HepG2 (cell line): ENCODE measurements around the gene CDKN1C. TPM values are rescaled to one million over a fixed set of nuclear protein-coding genes. Genes with fewer than 3 reads are reported as not detected.

Source experiments
- ATAC-seq: fragments of 200-7000 bp; cut with Tn5 transposase; 3 replicates; pipeline ENCODE4 v1.9.1; 2020; ENCODE audit warnings: mild to moderate bottlenecking, moderate library complexity
- BruUV-seq: library from RNA; stranded (reverse); fragments of 400-500 nt; replicated peaks from 2 replicates; lab custom pipeline; 2021; lab: Mats Ljungman, UMichigan
- CTCF ChIA-PET: fragments of 300-600 bp; formaldehyde crosslinking; extraction: SDS; loops from one replicate; lab custom pipeline; 2021; ENCODE audit warnings: low total read pairs, inconsistent platforms, low intra/inter-chr PET ratio; lab: Yijun Ruan, JAX
- POLR2A ChIA-PET: fragments of 350-600 bp; sonication (Branson Sonifier 250); formaldehyde crosslinking; loops from one replicate; lab custom pipeline; 2020; ENCODE audit warnings: antibody characterized with exemption, inconsistent platforms; lab: Yijun Ruan, JAX
- DNase-seq: peaks from one replicate; pipeline ENCODE4 v3.0.0-alpha.2; 2015; ENCODE audit warnings: low spot score
- FAIRE-seq: peaks from 3 replicates; lab custom pipeline; 2011; peaks lifted over from hg19 to GRCh38; lab: Jason Lieb, UNC
- H2AFZ ChIP-seq: one replicate; pipeline ENCODE4 v1.6.1; 2011; ENCODE audit warnings: low read length, inconsistent platforms
- H3K27ac ChIP-seq: fragments of 300-600 bp; 3 replicates; pipeline ENCODE4 v1.8.0; 2011; ENCODE audit warnings: mixed run types, mild to moderate bottlenecking, mixed read lengths, low read length, inconsistent platforms; ENCODE audit not compliant: insufficient read depth; ENCODE audit errors: extremely low read length
- H3K27me3 ChIP-seq, 2 experiments: fragments of 200-600 bp in 1 of 2; 2 replicates in 1 of 2; 3 replicates in 1 of 2; pipeline versions ENCODE4 v1.6.0 to v1.8.0; 2011; ENCODE audit warnings: low read length in 2 of 2, mild to moderate bottlenecking in 2 of 2, moderate library complexity in 2 of 2, inconsistent platforms in 1 of 2; ENCODE audit not compliant: insufficient read depth in 2 of 2, control insufficient read depth in 1 of 2
- H3K36me3 ChIP-seq, 2 experiments: fragments of 200-600 bp in 1 of 2; replicated peaks in 1 of 2; 2 replicates in 1 of 2; 3 replicates in 1 of 2; pipeline versions ENCODE4 v1.5.1 to v1.8.0; 2011; ENCODE audit warnings: low read length in 2 of 2, inconsistent platforms in 1 of 2; ENCODE audit not compliant: insufficient read depth in 2 of 2, control insufficient read depth in 1 of 2
- H3K4me1 ChIP-seq: 2 replicates; pipeline ENCODE4 v1.5.1; 2012; ENCODE audit warnings: low read length, inconsistent platforms; ENCODE audit not compliant: insufficient read depth
- H3K4me2 ChIP-seq: 2 replicates; pipeline ENCODE4 v1.6.0; 2011; ENCODE audit warnings: low read depth, low read length, inconsistent platforms
- H3K4me3 ChIP-seq, 3 experiments: fragments of 200-600 bp in 1 of 3; sonication (generic), shearing (Covaris generic) in 1 of 3; replicated peaks in 1 of 3; 2 replicates each; pipeline ENCODE4 v1.5.1; 2011 to 2016; ENCODE audit warnings: low read length in 3 of 3, inconsistent platforms in 2 of 3, low read depth in 2 of 3, mild to moderate bottlenecking in 2 of 3, control low read depth in 1 of 3, mixed read lengths in 1 of 3; ENCODE audit not compliant: insufficient read depth in 1 of 3
- H3K79me2 ChIP-seq: one replicate; pipeline ENCODE4 v1.6.1; 2011; ENCODE audit warnings: low read length, inconsistent platforms; ENCODE audit not compliant: insufficient read depth
- H3K9ac ChIP-seq: 2 replicates; pipeline ENCODE4 v1.6.0; 2011; ENCODE audit warnings: mild to moderate bottlenecking, low read depth, low read length, inconsistent platforms; ENCODE audit not compliant: insufficient read depth
- H3K9me3 ChIP-seq: 2 replicates; pipeline ENCODE4 v1.5.1; 2012; ENCODE audit warnings: mild to moderate bottlenecking, low read length
- H4K20me1 ChIP-seq: 2 replicates; pipeline ENCODE4 v1.6.0; 2011; ENCODE audit warnings: inconsistent platforms, mild to moderate bottlenecking, low read length, moderate library complexity; ENCODE audit not compliant: insufficient read depth
- DZIP1 ChIP-seq: sonication (generic); formaldehyde crosslinking; IDR thresholded peaks from 2 replicates; pipeline ENCODE4 v1.5.0; 2020; ENCODE audit warnings: mild to moderate bottlenecking, missing genetic modification reagents
- HIC2 ChIP-seq: sonication (generic); formaldehyde crosslinking; IDR thresholded peaks from 2 replicates; pipeline ENCODE4 v1.9.0; 2022; ENCODE audit warnings: low read depth, missing genetic modification reagents
- RXRA ChIP-seq: sonication (generic); formaldehyde crosslinking; IDR thresholded peaks from 2 replicates; pipeline ENCODE4 v1.5.1; 2020; ENCODE audit warnings: missing genetic modification reagents
- ZNF510 ChIP-seq: sonication (generic); formaldehyde crosslinking; IDR thresholded peaks from 2 replicates; pipeline ENCODE4 v1.4.0; 2020; ENCODE audit warnings: low read depth, mild to moderate bottlenecking, missing genetic modification reagents
- WGBS: methylation state at CpG from one replicate; pipeline ENCODE4 v1.1.6; 2017; ENCODE audit warnings: low lambda C conversion rate; 5-methylcytosine and 5-hydroxymethylcytosine counted together
- in situ Hi-C: cut with HindIII; loops from 2 replicates; pipeline ENCODE4 v1.10.0; 2017; ENCODE audit warnings: low pct_unique_long_range_greater_than_20kb; ENCODE audit not compliant: extremely low pct_ligation_motif_present
- intact Hi-C: fragments of 100-400 bp; cut with micrococcal nuclease; formaldehyde crosslinking; loops from one replicate; pipeline ENCODE4 v1.10.0; 2022; ENCODE audit not compliant: unreplicated experiment
- polyA plus RNA-seq, 8 experiments: library from polyadenylated mRNA; depleted of rRNA in 3 of 8; stranded (reverse) in 7 of 8; unstranded in 1 of 8; fragments of >200 nt; fragmentation: Illumina TruSeq in 4 of 8; extraction: Trizol in 4 of 8; gene quantifications; 2 replicates each; pipeline versions ENCODE4 v1.2.1 to v1.2.3, GENCODE V29; 2011 to 2016; ENCODE audit warnings: low read depth in 4 of 8, missing spikeins in 1 of 8, mixed read lengths in 1 of 8; ENCODE audit not compliant: insufficient read depth in 1 of 8
- total RNA-seq, 5 experiments: library from RNA; depleted of rRNA; stranded (reverse); fragments of >200 nt; fragmentation: Illumina TruSeq; extraction: Trizol; gene quantifications; 2 replicates each; pipeline ENCODE4 v1.2.3, GENCODE V29; 2016; ENCODE audit warnings: low read depth in 1 of 5

The CDKN1C gene
- total and polyA plus RNA-seq, 2 of the 13 experiments (the other 11 are each of a cell fraction or from before 2014, with no cell fraction given), result not detected

- DNase-seq, result no peak
- Histone ChIP-seq H4K20me1 (0 out of 2 replicates have a peak, but pooled peaks cover 3% of the 10 kb centered on the region), H2AFZ (no peak overlapping the region), H3K4me1 (peaks cover 45% of the 10 kb centered on the region), H3K9me3 (no peaks in the 10 kb centered on the region), H3K9ac (no peak overlapping the region), H3K79me2 (no peaks in the 10 kb centered on the region), H3K27ac (no peak overlapping the region), H3K4me3 (peak overlapping the region in 1 of 3 experiments; percentile 64; a peak in 1 of 6 replicates), H3K36me3 (no peaks in the 10 kb centered on the region), H3K27me3 (peaks cover 8 to 89% of the 10 kb centered on the region in 2 experiments; a peak in 4 of 5 replicates), H3K4me2 (peak overlapping the region; percentile 57)
- CTCF ChIA-PET, result no interaction called here
- intact Hi-C loops, result no loop called here
- no peak for ATAC-seq
- BruUV-seq, result no TSS peak
- in situ Hi-C loops, result no loop called here
- TF ChIP-seq RXRA, result no peak
- TF ChIP-seq HIC2 (CRISPR knock-in tag), result 0 out of 2 replicates have a peak, but pooled peaks have one; percentile 29
- no peak for TF ChIP-seq ZNF510 (CRISPR knock-in tag)
- no peak for TF ChIP-seq DZIP1 (CRISPR knock-in tag)
- WGBS, result no CpG with 5 or more reads among the region's 25 CpGs
- FAIRE-seq, result no peak
- POLR2A ChIA-PET, result interaction anchor here (1.0 to 1.3 kb wide), 2 partner anchors 113 to 139 kb away, joined by 4 to 6 read pairs; partner anchors contain the start of gene KCNQ1OT1
Observed at GRCh38 chr11:2838676-2839294, 46.8 kb downstream of the CDKN1C start.
